Thyroid gland (tissue), 4 donors: ENCODE results near the gene ADAMTS7.

Experiments used
- POLR2A ChIP-seq, 2 donors: fragments of 450-650 bp; IDR thresholded peaks; one replicate each; pipeline ENCODE4 v1.6.1; 2017; ENCODE audit warnings: antibody characterized with exemption in 2 of 2, mild to moderate bottlenecking in 2 of 2, moderate library complexity in 1 of 2
- TF ChIP-seq, protein P1 (sequence below), 6 experiments: fragments of 200-600 bp in 3 of 6; fragments of 450-650 bp in 3 of 6; sonication (generic) in 3 of 6; IDR thresholded peaks; one replicate each; pipeline ENCODE4 v1.5.1; 2016 to 2019; ENCODE audit warnings: antibody characterized with exemption in 6 of 6, mild to moderate bottlenecking in 2 of 6, inconsistent platforms in 1 of 6, moderate library complexity in 1 of 6

DNA sequence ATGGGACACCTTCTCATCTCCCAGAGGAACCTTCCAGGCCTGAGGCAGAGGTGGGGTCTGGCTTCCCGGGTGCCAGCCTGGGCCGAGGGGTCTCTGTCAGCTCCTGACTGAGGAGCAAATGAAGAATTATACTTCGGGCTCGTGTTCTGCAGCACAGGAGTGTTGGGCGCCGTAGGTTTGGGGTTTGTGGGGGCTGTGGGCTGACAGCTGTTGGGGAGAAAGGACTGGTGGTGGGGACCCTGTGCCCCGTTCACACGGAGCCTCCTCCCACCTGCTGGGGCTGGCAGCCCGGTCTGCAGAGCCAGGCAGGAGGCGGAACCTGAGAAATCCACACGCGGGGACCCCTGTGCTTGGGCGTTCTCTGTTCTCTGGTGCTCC, 59.7 kb downstream of the ADAMTS7 start:
- TF ChIP-seq, protein P1, sequence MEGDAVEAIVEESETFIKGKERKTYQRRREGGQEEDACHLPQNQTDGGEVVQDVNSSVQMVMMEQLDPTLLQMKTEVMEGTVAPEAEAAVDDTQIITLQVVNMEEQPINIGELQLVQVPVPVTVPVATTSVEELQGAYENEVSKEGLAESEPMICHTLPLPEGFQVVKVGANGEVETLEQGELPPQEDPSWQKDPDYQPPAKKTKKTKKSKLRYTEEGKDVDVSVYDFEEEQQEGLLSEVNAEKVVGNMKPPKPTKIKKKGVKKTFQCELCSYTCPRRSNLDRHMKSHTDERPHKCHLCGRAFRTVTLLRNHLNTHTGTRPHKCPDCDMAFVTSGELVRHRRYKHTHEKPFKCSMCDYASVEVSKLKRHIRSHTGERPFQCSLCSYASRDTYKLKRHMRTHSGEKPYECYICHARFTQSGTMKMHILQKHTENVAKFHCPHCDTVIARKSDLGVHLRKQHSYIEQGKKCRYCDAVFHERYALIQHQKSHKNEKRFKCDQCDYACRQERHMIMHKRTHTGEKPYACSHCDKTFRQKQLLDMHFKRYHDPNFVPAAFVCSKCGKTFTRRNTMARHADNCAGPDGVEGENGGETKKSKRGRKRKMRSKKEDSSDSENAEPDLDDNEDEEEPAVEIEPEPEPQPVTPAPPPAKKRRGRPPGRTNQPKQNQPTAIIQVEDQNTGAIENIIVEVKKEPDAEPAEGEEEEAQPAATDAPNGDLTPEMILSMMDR (IDR thresholded peaks at IDR 0.05), result no peak
- no peak for TF ChIP-seq POLR2A (IDR thresholded peaks at IDR 0.05)
